K562 (cell line): ENCODE results near the gene RASSF3. TPM values are rescaled to one million over a fixed set of nuclear protein-coding genes. Genes with fewer than 3 reads are reported as not detected.
A peak's percentile ranks its signal among the peaks of the same experiment; 100 is the strongest.

Experiments
- ATAC-seq: fragments of 200-7000 bp; cut with Tn5 transposase; 3 replicates; pipeline ENCODE4 v1.9.1; 2020; ENCODE audit warnings: moderate library complexity
- BruUV-seq: library from RNA; stranded (reverse); fragments of 400-500 nt; replicated peaks from 2 replicates; lab custom pipeline; 2021; lab: Mats Ljungman, UMichigan
- CTCF ChIA-PET: fragments of 300-600 bp; formaldehyde crosslinking; extraction: SDS; loops from one replicate; lab custom pipeline; 2021; ENCODE audit warnings: low intra/inter-chr PET ratio; lab: Yijun Ruan, JAX
- POLR2A ChIA-PET: fragments of 300-600, 350-650 bp; sonication (Branson Sonifier 250); formaldehyde crosslinking; extraction: SDS; loops from one replicate; lab custom pipeline; 2021; ENCODE audit warnings: antibody characterized with exemption, inconsistent platforms; lab: Yijun Ruan, JAX
- DNase-seq, 4 experiments: peaks; one replicate each; pipeline versions ENCODE4 v3.0.0 to v3.0.0-alpha.2; 2011 to 2018; ENCODE audit warnings: low spot score in 3 of 4, mixed read lengths in 3 of 4; ENCODE audit errors: extremely low read depth in 1 of 4
- FAIRE-seq: peaks from 2 replicates; lab custom pipeline; 2011; peaks lifted over from hg19 to GRCh38; lab: Jason Lieb, UNC
- H2AFZ ChIP-seq: 2 replicates; pipeline ENCODE4 v1.6.0; 2011; ENCODE audit warnings: low read depth, low read length, control low read depth, inconsistent platforms
- H3K27ac ChIP-seq: fragments of 200-600 bp; 3 replicates; pipeline ENCODE4 v1.8.0; 2011; ENCODE audit warnings: low read depth, mild to moderate bottlenecking, control low read depth, inconsistent platforms, low read length, moderate library complexity, mixed read lengths; ENCODE audit errors: extremely low read depth
- H3K27me3 ChIP-seq, 2 experiments: fragments of 300-600 bp in 1 of 2; 2 replicates in 1 of 2; 3 replicates in 1 of 2; pipeline versions ENCODE4 v1.6.0 to v1.8.0; 2011; ENCODE audit warnings: inconsistent platforms in 2 of 2, low read length in 2 of 2, mild to moderate bottlenecking in 1 of 2, mixed read lengths in 1 of 2, moderate library complexity in 1 of 2; ENCODE audit not compliant: control insufficient read depth in 2 of 2, insufficient read depth in 2 of 2
- H3K36me3 ChIP-seq: fragments of 300-600 bp; 3 replicates; pipeline ENCODE4 v1.8.0; 2011; ENCODE audit warnings: mild to moderate bottlenecking, low read length, inconsistent platforms; ENCODE audit not compliant: control insufficient read depth, insufficient read depth
- H3K4me1 ChIP-seq, 2 experiments: fragments of 200-600 bp in 1 of 2; replicated peaks in 1 of 2; 2 replicates in 1 of 2; 3 replicates in 1 of 2; pipeline versions ENCODE4 v1.5.1 to v1.8.0; 2011; ENCODE audit warnings: inconsistent platforms in 2 of 2, low read length in 2 of 2, mild to moderate bottlenecking in 1 of 2, mixed read lengths in 1 of 2, moderate library complexity in 1 of 2; ENCODE audit not compliant: control insufficient read depth in 2 of 2, insufficient read depth in 2 of 2
- H3K4me2 ChIP-seq: 2 replicates; pipeline ENCODE4 v1.6.1; 2011; ENCODE audit warnings: low read length, control low read depth, inconsistent platforms, mixed read lengths; ENCODE audit not compliant: insufficient read depth
- H3K4me3 ChIP-seq: fragments of 200-600 bp; sonication (generic), shearing (Covaris generic); 2 replicates; pipeline ENCODE4 v1.5.1; 2016; ENCODE audit warnings: control low read depth, inconsistent platforms
- H3K79me2 ChIP-seq: fragments of 200-600 bp; 3 replicates; pipeline ENCODE4 v1.8.0; 2011; ENCODE audit warnings: low read length, inconsistent platforms; ENCODE audit not compliant: control insufficient read depth, insufficient read depth
- H3K9ac ChIP-seq, 2 experiments: 2 replicates each; pipeline versions ENCODE4 v1.6.0 to v1.6.1; 2011; ENCODE audit warnings: low read depth in 2 of 2, low read length in 2 of 2, control low read depth in 1 of 2, inconsistent platforms in 1 of 2, mild to moderate bottlenecking in 1 of 2, mixed read lengths in 1 of 2; ENCODE audit not compliant: insufficient read depth in 1 of 2
- H3K9me1 ChIP-seq: one replicate; pipeline ENCODE4 v1.6.0; 2011; ENCODE audit warnings: inconsistent platforms, mild to moderate bottlenecking, low read length, moderate library complexity; ENCODE audit not compliant: control insufficient read depth, insufficient read depth
- H3K9me3 ChIP-seq: replicated peaks from 2 replicates; pipeline ENCODE4 v1.5.1; 2011; ENCODE audit warnings: low read depth, low read length, inconsistent platforms; ENCODE audit not compliant: control insufficient read depth, insufficient read depth
- H4K20me1 ChIP-seq: replicated peaks from 2 replicates; pipeline ENCODE4 v1.6.1; 2011; ENCODE audit warnings: low read length, inconsistent platforms, mixed read lengths; ENCODE audit not compliant: control insufficient read depth, insufficient read depth
- ARID1B ChIP-seq: fragments of 450-650 bp; IDR thresholded peaks from 2 replicates; pipeline ENCODE4 v1.6.1; 2016; ENCODE audit warnings: antibody characterized with exemption, mild to moderate bottlenecking, inconsistent platforms
- CAMTA2 ChIP-seq: fragments of 250-450 bp; sonication (Bioruptor Pico); conservative IDR thresholded peaks from 2 replicates; pipeline ENCODE4 v1.5.1; 2022
- CBFA2T3 ChIP-seq: fragments of 450-650 bp; IDR thresholded peaks from 2 replicates; pipeline ENCODE4 v1.6.1; 2017
- CTBP1 ChIP-seq: fragments of 450-650 bp; IDR thresholded peaks from 2 replicates; pipeline ENCODE4 v1.6.1; 2016; ENCODE audit warnings: borderline replicate concordance
- EP300 ChIP-seq: IDR thresholded peaks from 2 replicates; pipeline ENCODE4 v1.6.1; 2012; ENCODE audit warnings: low read length, improper control_type of control experiment
- NFRKB ChIP-seq: fragments of 450-650 bp; IDR thresholded peaks from 2 replicates; pipeline ENCODE4 v1.6.1; 2016; ENCODE audit warnings: low read depth
- TAL1 ChIP-seq: fragments of 450-650 bp; IDR thresholded peaks from 2 replicates; pipeline ENCODE4 v1.6.1; 2016; ENCODE audit warnings: mild to moderate bottlenecking
- TEAD2 ChIP-seq: fragments of 450-650 bp; IDR thresholded peaks from 2 replicates; pipeline ENCODE4 v1.6.1; 2016; ENCODE audit warnings: missing genetic modification characterization, control low read depth, missing compliant biosample characterization
- ZNF551 ChIP-seq: fragments of 250-450 bp; sonication (Bioruptor Pico); IDR thresholded peaks from 2 replicates; pipeline ENCODE4 v1.5.0; 2021; ENCODE audit warnings: mild to moderate bottlenecking, moderate library complexity
- WGBS: fragments of 100-300 bp; shearing (Covaris generic); methylation state at CpG from one replicate; pipeline ENCODE4 v1.1.6; 2016; ENCODE audit warnings: low coverage, mixed read lengths; ENCODE audit not compliant: insufficient coverage; ENCODE audit errors: missing lambda C conversion rate; 5-methylcytosine and 5-hydroxymethylcytosine counted together
- in situ Hi-C: fragments of 300-500 bp; cut with MboI; formaldehyde crosslinking; loops from 4 replicates; pipeline ENCODE4 v1.15.0; 2018; ENCODE audit warnings: inconsistent platforms, mixed read lengths
- intact Hi-C: fragments of 100-400 bp; cut with micrococcal nuclease; formaldehyde crosslinking; loops from 2 replicates; pipeline ENCODE4 v1.14.2; 2022
- polyA plus RNA-seq, 8 experiments: library from polyadenylated mRNA; depleted of rRNA in 4 of 8; stranded (reverse) in 5 of 8; unstranded in 3 of 8; fragments of >200 nt; fragmentation: Nextera tagmentation in 2 of 8; fragmentation: Illumina TruSeq in 1 of 8; extraction: Ambion mirVana in 2 of 8; extraction: Trizol in 1 of 8; gene quantifications; 2 replicates each; pipeline versions ENCODE4 v1.2.1 to v1.2.3, GENCODE V29; 2011 to 2014; ENCODE audit warnings: inconsistent platforms in 1 of 8, missing spikeins in 1 of 8
- total RNA-seq, 7 experiments: library from RNA; depleted of rRNA in 6 of 7; stranded (reverse); fragments of >200 nt in 6 of 7; fragmentation: Illumina TruSeq in 2 of 7; extraction: Trizol in 2 of 7; gene quantifications; 2 replicates each; pipeline versions ENCODE4 v1.2.1 to v1.2.3, GENCODE V29; 2011 to 2021; ENCODE audit warnings: low replicate concordance in 1 of 7
- TF ChIP-seq, protein P1 (sequence below): sonication (generic); formaldehyde crosslinking; IDR thresholded peaks from 2 replicates; pipeline ENCODE4 v1.8.1; 2023; ENCODE audit warnings: mild to moderate bottlenecking, missing genetic modification reagents
- TF ChIP-seq, protein P2 (sequence below): sonication (generic); formaldehyde crosslinking; IDR thresholded peaks from 2 replicates; pipeline ENCODE4 v1.8.1; 2023; ENCODE audit warnings: mild to moderate bottlenecking, missing genetic modification reagents
- TF ChIP-seq, protein P3 (sequence below), 2 experiments: fragments of 450-650 bp in 1 of 2; IDR thresholded peaks; 2 replicates each; pipeline ENCODE4 v1.6.1; 2011 to 2017; ENCODE audit warnings: low read depth in 2 of 2, antibody characterized with exemption in 1 of 2, borderline replicate concordance in 1 of 2, low read length in 1 of 2, mild to moderate bottlenecking in 1 of 2, mixed read lengths in 1 of 2; ENCODE audit not compliant: control insufficient read depth in 1 of 2
- TF ChIP-seq, protein P4 (sequence below): IDR thresholded peaks from 2 replicates; pipeline ENCODE4 v1.6.1; 2011; ENCODE audit not compliant: insufficient read length; ENCODE audit errors: extremely low read depth

RASSF3 gene
- total and polyA plus RNA-seq, 9 of the 15 experiments (the other 6 are each of a cell fraction or from before 2014, with no cell fraction given): 3.7 to 39.2 (median 20.2) TPM

DNA sequence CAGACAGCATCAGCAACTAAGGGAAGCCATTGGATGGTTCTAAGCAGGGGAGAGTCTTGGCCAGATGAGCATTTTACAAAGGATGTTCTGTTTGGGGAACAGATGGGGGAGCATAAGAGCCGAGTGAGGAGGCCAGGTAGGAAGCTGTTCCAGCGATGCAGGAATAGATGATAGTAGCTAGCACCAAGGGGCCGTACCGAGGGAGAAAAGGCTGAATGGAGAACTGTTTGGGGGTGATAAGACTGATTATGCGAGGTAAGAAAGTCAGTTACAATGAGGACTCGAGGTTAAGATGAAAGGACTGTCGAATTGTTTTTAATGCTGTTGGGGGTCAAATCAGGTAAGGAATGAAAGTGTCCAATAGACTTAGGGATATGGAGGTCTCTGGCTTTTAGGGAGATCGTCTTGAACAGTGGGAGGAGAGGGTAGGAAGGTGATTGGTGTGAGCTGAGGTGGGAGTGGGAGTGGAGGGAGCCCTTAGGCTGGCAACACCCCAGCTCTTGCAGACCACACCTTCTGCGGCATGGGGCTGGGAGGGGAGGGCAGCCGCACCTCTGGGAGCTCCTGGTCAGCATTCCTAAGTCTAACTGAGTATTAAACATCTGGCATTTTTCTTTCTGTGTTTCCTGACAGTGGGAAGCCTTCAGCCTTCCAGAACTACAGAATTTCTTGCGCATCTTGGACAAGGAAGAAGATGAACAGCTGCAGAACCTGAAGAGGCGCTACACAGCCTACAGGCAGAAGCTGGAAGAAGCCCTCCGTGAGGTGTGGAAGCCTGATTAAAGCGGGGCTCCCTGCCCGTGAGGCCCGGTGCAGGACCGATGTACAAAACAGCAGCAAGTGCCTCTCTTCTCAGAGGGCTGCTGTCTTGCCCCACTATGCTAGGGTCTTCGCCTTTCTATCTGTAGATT lies 84.1 kb downstream of the RASSF3 start:
- Histone ChIP-seq H3K36me3 (peaks cover 59% of the 10 kb centered on the region), H3K4me1 (peaks cover 14 to 17% of the 10 kb centered on the region in 2 experiments; a peak in 4 of 5 replicates), H3K4me2 (peak overlapping the region; percentile 36), H4K20me1 (no peaks in the 10 kb centered on the region), H3K27me3 (no peaks in the 10 kb centered on the region), H3K27ac (no peak overlapping the region), H2AFZ (no peak overlapping the region), H3K79me2 (0 out of 3 replicates have a peak, but pooled peaks cover 2% of the 10 kb centered on the region), H3K9ac (peak overlapping the region in 1 of 2 experiments; percentile 76; a peak in 2 of 4 replicates), H3K9me1 (no peaks in the 10 kb centered on the region), H3K9me3 (no peaks in the 10 kb centered on the region), H3K4me3 (no peak overlapping the region)
- intact Hi-C loops: loop anchor here (5.0 kb wide), 2 partner anchors 67 to 82 kb away; partner anchors contain the start of gene RASSF3
- peak; percentile 90 for FAIRE-seq
- ChIA-PET POLR2A (interaction anchor here (1.2 to 1.7 kb wide), 3 partner anchors 10 to 26 kb away, joined by 3 to 5 read pairs (median 4); no protein-coding TSS in a partner anchor), CTCF (interaction anchor here (0.6 to 1.6 kb wide), 2 partner anchors 16 to 144 kb away, joined by 3 read pairs; no protein-coding TSS in a partner anchor)
- peak; percentile 74 for ATAC-seq
- DNase-seq: peak; percentile 51 to 70 (median 56)
- no TSS peak for BruUV-seq
- in situ Hi-C loops: loop anchor here (5.0 kb wide), 1 partner anchor 142 kb away; no protein-coding TSS in a partner anchor
- 34% methylated on average over 17 of the region's 18 CpGs for WGBS
- no peak for TF ChIP-seq CAMTA2 (CRISPR knock-in tag)
- TF ChIP-seq EP300: 0 out of 2 replicates have a peak, but pooled peaks have one; percentile 36
- TF ChIP-seq, protein P1, sequence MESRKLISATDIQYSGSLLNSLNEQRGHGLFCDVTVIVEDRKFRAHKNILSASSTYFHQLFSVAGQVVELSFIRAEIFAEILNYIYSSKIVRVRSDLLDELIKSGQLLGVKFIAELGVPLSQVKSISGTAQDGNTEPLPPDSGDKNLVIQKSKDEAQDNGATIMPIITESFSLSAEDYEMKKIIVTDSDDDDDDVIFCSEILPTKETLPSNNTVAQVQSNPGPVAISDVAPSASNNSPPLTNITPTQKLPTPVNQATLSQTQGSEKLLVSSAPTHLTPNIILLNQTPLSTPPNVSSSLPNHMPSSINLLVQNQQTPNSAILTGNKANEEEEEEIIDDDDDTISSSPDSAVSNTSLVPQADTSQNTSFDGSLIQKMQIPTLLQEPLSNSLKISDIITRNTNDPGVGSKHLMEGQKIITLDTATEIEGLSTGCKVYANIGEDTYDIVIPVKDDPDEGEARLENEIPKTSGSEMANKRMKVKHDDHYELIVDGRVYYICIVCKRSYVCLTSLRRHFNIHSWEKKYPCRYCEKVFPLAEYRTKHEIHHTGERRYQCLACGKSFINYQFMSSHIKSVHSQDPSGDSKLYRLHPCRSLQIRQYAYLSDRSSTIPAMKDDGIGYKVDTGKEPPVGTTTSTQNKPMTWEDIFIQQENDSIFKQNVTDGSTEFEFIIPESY (CRISPR knock-in tag): peak; percentile 82; the same call in 1 of the 2 replicates
- TF ChIP-seq ZNF551 (CRISPR knock-in tag): no peak
- no peak for TF ChIP-seq NFRKB
- TF ChIP-seq, protein P2, sequence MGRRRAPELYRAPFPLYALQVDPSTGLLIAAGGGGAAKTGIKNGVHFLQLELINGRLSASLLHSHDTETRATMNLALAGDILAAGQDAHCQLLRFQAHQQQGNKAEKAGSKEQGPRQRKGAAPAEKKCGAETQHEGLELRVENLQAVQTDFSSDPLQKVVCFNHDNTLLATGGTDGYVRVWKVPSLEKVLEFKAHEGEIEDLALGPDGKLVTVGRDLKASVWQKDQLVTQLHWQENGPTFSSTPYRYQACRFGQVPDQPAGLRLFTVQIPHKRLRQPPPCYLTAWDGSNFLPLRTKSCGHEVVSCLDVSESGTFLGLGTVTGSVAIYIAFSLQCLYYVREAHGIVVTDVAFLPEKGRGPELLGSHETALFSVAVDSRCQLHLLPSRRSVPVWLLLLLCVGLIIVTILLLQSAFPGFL (CRISPR knock-in tag): no peak
- TF ChIP-seq CBFA2T3: peak; percentile 75
- TF ChIP-seq, protein P3, sequence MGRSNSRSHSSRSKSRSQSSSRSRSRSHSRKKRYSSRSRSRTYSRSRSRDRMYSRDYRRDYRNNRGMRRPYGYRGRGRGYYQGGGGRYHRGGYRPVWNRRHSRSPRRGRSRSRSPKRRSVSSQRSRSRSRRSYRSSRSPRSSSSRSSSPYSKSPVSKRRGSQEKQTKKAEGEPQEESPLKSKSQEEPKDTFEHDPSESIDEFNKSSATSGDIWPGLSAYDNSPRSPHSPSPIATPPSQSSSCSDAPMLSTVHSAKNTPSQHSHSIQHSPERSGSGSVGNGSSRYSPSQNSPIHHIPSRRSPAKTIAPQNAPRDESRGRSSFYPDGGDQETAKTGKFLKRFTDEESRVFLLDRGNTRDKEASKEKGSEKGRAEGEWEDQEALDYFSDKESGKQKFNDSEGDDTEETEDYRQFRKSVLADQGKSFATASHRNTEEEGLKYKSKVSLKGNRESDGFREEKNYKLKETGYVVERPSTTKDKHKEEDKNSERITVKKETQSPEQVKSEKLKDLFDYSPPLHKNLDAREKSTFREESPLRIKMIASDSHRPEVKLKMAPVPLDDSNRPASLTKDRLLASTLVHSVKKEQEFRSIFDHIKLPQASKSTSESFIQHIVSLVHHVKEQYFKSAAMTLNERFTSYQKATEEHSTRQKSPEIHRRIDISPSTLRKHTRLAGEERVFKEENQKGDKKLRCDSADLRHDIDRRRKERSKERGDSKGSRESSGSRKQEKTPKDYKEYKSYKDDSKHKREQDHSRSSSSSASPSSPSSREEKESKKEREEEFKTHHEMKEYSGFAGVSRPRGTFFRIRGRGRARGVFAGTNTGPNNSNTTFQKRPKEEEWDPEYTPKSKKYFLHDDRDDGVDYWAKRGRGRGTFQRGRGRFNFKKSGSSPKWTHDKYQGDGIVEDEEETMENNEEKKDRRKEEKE (IDR thresholded peaks at IDR 0.05; ENCODE audit: borderline replicate concordance in 1 of 2, control insufficient read depth in 1 of 2, low read depth in 2 of 2, low read length in 1 of 2): no peak
- TF ChIP-seq TAL1: peak; percentile 40; the same call in 1 of the 2 replicates
- TF ChIP-seq ARID1B: peak; percentile 70
- TF ChIP-seq, protein P4, sequence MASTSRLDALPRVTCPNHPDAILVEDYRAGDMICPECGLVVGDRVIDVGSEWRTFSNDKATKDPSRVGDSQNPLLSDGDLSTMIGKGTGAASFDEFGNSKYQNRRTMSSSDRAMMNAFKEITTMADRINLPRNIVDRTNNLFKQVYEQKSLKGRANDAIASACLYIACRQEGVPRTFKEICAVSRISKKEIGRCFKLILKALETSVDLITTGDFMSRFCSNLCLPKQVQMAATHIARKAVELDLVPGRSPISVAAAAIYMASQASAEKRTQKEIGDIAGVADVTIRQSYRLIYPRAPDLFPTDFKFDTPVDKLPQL: no peak
- TF ChIP-seq CTBP1: peak; percentile 43; the same call in 1 of the 2 replicates
- no peak for TF ChIP-seq TEAD2
